ENCODE results near the gene RTRAF. TPM values are rescaled to one million over a fixed set of nuclear protein-coding genes. Genes with fewer than 3 reads are reported as not detected.

RTRAF gene
- total and polyA plus RNA-seq, 2 of the 8 experiments (the other 6 are each of a cell fraction or from before 2014, with no cell fraction given), result 149 to 359 TPM

DNA sequence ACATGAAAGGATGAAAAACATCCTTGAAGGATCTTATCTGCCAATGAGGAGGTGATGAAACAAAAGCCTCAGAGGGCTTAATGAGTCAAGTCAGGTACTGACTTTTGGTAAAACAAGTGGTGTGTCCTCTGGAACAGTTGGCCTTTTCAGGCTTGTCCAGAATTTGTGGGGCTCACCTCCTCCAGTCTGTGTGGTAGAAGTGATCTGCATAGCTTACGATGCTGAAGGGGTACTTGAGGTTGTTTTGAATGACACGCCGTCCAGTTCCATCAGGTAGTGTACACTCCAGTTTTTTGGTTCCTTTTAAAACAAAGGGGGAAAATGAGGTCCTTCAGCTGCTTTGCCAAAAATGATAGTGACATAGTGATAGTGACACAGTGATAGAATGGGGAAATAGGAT, 17.0 kb downstream of the RTRAF start:
- Histone ChIP-seq H2BK12ac (ENCODE audit: low read depth, low read length) (no peak overlapping the region), H2AK5ac (ENCODE audit: low read depth, low read length) (no peak overlapping the region), H4K20me1 (replicated peaks in 1 of 2; ENCODE audit: control insufficient read depth in 1 of 2, insufficient read depth in 2 of 2, low read length in 2 of 2) (peaks cover 3 to 13% of the 10 kb centered on the region in 2 experiments), H2BK15ac (ENCODE audit: low read length) (no peak overlapping the region), H3K56ac (replicated peaks; ENCODE audit: insufficient read length, low read depth, low read length) (no peak overlapping the region), H3K14ac (ENCODE audit: insufficient read length) (no peak overlapping the region), H2BK20ac (ENCODE audit: low read length) (no peak overlapping the region), H3K4me1 (replicated peaks in 1 of 4; ENCODE audit: control insufficient read depth in 3 of 4, insufficient read depth in 4 of 4, low read length in 3 of 4) (peaks cover 0 to 3% (median 1%) of the 10 kb centered on the region in 4 experiments; a peak in 3 of 7 replicates), H3K23ac (ENCODE audit: insufficient read length) (no peak overlapping the region), H2BK5ac (ENCODE audit: low read depth, low read length) (no peak overlapping the region), H3K18ac (ENCODE audit: extremely low read depth, low read length) (no peak overlapping the region), H4K5ac (ENCODE audit: insufficient read length, low read depth, low read length) (no peak overlapping the region), H2AFZ (ENCODE audit: low read length) (no peak overlapping the region), H3K4me3 (ENCODE audit: extremely low read depth in 1 of 4, insufficient read depth in 2 of 4, low read depth in 3 of 4, low read length in 4 of 4) (no peak overlapping the region), H3K9me3 (ENCODE audit: insufficient read depth in 2 of 2, low read depth in 1 of 2, low read length in 1 of 2) (no peaks in the 10 kb centered on the region), H3K23me2 (ENCODE audit: low read depth, low read length) (no peaks in the 10 kb centered on the region), H3K4me2 (ENCODE audit: insufficient read depth in 1 of 2, low read depth in 2 of 2, low read length in 2 of 2) (no peak overlapping the region), H3K79me1 (ENCODE audit: low read depth, low read length) (peaks cover 2% of the 10 kb centered on the region), H3K27me3 (replicated peaks in 1 of 4; ENCODE audit: control insufficient read depth in 3 of 4, extremely low read depth in 1 of 4, insufficient read depth in 3 of 4, low read length in 3 of 4) (no peaks in the 10 kb centered on the region), H3K9ac (replicated peaks in 1 of 4; ENCODE audit: extremely low read depth in 1 of 4, low read depth in 3 of 4, low read length in 3 of 4) (no peak overlapping the region), H3K27ac (ENCODE audit: low read depth, low read length) (no peak overlapping the region), H3K4ac (replicated peaks; ENCODE audit: insufficient read length, low read depth, low read length) (no peak overlapping the region), H3K36me3 (ENCODE audit: control insufficient read depth in 2 of 4, insufficient read depth in 4 of 4, low read length in 3 of 4) (peaks cover 31 to 97% (median 68%) of the 10 kb centered on the region in 4 experiments), H4K91ac (replicated peaks; ENCODE audit: insufficient read length, low read length) (no peak overlapping the region), H2BK120ac (replicated peaks; ENCODE audit: low read depth, low read length) (no peak overlapping the region), H4K8ac (ENCODE audit: extremely low read depth, insufficient read depth, low read length) (no peak overlapping the region), H3K79me2 (ENCODE audit: control insufficient read depth in 1 of 2, insufficient read depth in 2 of 2, low read length in 2 of 2) (no peaks in the 10 kb centered on the region)
- 89% methylated on average over 3 of the region's 3 CpGs; no CpG with 5 or more reads in 1 of the 2 experiments for WGBS, 2 experiments (ENCODE audit: extremely low coverage in 1 of 2, insufficient coverage in 1 of 2, insufficient read length in 1 of 2, insufficient replicate concordance in 2 of 2, low coverage in 1 of 2, low lambda C conversion rate in 2 of 2, missing lambda C conversion rate in 1 of 2)
- FAIRE-seq (no peak), DNase-seq (ENCODE audit: low read depth in 1 of 2, low spot score in 2 of 2) (no peak)
- CTCF ChIA-PET (ENCODE audit: partially characterized antibody), result interaction anchor here (0.6 to 4.3 kb wide), 10 partner anchors 9 to 129 kb away, joined by 3 to 27 read pairs (median 3); no protein-coding TSS in a partner anchor
- POLR2A ChIA-PET (ENCODE audit: partially characterized antibody), result no interaction called here
- TF ChIP-seq KDM5A (IDR thresholded peaks at IDR 0.05; ENCODE audit: low read length), result no peak

Data from H1 (cell line).